IMR-90 (cell line): ENCODE data around the gene PCMTD2. TPM values are rescaled to one million over a fixed set of nuclear protein-coding genes. Genes with fewer than 3 reads are reported as not detected.

Experiments
- ATAC-seq: fragments of 200-7000 bp; cut with Tn5 transposase; 2 replicates; pipeline ENCODE4 v1.9.1; 2020; ENCODE audit warnings: low read depth, mild to moderate bottlenecking, moderate library complexity
- BruUV-seq: library from RNA; stranded (reverse); fragments of 400-500 nt; replicated peaks from 2 replicates; lab custom pipeline; 2021; lab: Mats Ljungman, UMichigan
- CTCF ChIA-PET: fragments of 300-600 bp; formaldehyde crosslinking; extraction: SDS; loops from one replicate; lab custom pipeline; 2021; ENCODE audit warnings: antibody characterized with exemption; lab: Yijun Ruan, JAX
- POLR2A ChIA-PET: fragments of 300-600 bp; sonication (Branson Sonifier 250); formaldehyde crosslinking; loops from one replicate; lab custom pipeline; 2022; ENCODE audit warnings: antibody characterized with exemption; ENCODE audit not compliant: unreplicated experiment; lab: Charles Lee
- DNase-seq: peaks from one replicate; pipeline ENCODE4 v3.0.0; 2013
- H2AFZ ChIP-seq: replicated peaks from 2 replicates; pipeline ENCODE3; 2013; ENCODE audit warnings: low read length, mild to moderate bottlenecking; ENCODE audit not compliant: poor library complexity
- H2AK5ac ChIP-seq: 2 replicates; pipeline ENCODE4 v1.6.1; 2013; ENCODE audit warnings: low read depth, low read length, inconsistent platforms
- H2AK9ac ChIP-seq: replicated peaks from 2 replicates; pipeline ENCODE3; 2013; ENCODE audit warnings: mild to moderate bottlenecking, low read depth, low read length, moderate library complexity; ENCODE audit not compliant: poor library complexity
- H2BK120ac ChIP-seq: 2 replicates; pipeline ENCODE4 v1.6.1; 2013; ENCODE audit warnings: low read depth, low read length, inconsistent platforms
- H2BK15ac ChIP-seq: 3 replicates; pipeline ENCODE4 v1.6.1; 2013; ENCODE audit warnings: low read depth, low read length, inconsistent platforms
- H2BK20ac ChIP-seq: 2 replicates; pipeline ENCODE4 v1.6.1; 2013; ENCODE audit warnings: low read depth, mild to moderate bottlenecking, inconsistent platforms, low read length, moderate library complexity
- H2BK5ac ChIP-seq: 2 replicates; pipeline ENCODE4 v1.6.1; 2013; ENCODE audit warnings: mild to moderate bottlenecking, low read depth, low read length, inconsistent platforms; ENCODE audit not compliant: poor library complexity, severe bottlenecking
- H3K14ac ChIP-seq: replicated peaks from 2 replicates; pipeline ENCODE4 v1.6.1; 2013; ENCODE audit warnings: low read depth, low read length, inconsistent platforms
- H3K18ac ChIP-seq: 2 replicates; pipeline ENCODE4 v1.6.1; 2013; ENCODE audit warnings: low read depth, low read length, control low read depth
- H3K23ac ChIP-seq: 2 replicates; pipeline ENCODE4 v1.6.1; 2013; ENCODE audit warnings: low read depth, low read length, inconsistent platforms
- H3K27ac ChIP-seq: 2 replicates; pipeline ENCODE4 v1.5.1; 2013; ENCODE audit warnings: mild to moderate bottlenecking, control low read depth, low read length; ENCODE audit not compliant: insufficient read depth
- H3K27me3 ChIP-seq: 2 replicates; pipeline ENCODE4 v1.6.1; 2013; ENCODE audit warnings: low read length; ENCODE audit not compliant: control insufficient read depth, insufficient read depth
- H3K36me3 ChIP-seq: 2 replicates; pipeline ENCODE4 v1.6.1; 2013; ENCODE audit warnings: low read length, mixed read lengths; ENCODE audit not compliant: control insufficient read depth, insufficient read depth
- H3K4ac ChIP-seq: 2 replicates; pipeline ENCODE4 v1.6.1; 2013; ENCODE audit warnings: low read depth, low read length, inconsistent platforms
- H3K4me1 ChIP-seq: 2 replicates; pipeline ENCODE4 v1.6.1; 2013; ENCODE audit warnings: low read length, mixed read lengths; ENCODE audit not compliant: control insufficient read depth, insufficient read depth
- H3K4me2 ChIP-seq: 2 replicates; pipeline ENCODE4 v1.6.1; 2013; ENCODE audit warnings: low read depth, mild to moderate bottlenecking, control low read depth, low read length, moderate library complexity
- H3K4me3 ChIP-seq: 2 replicates; pipeline ENCODE4 v1.5.1; 2013; ENCODE audit warnings: low read depth, mild to moderate bottlenecking, control low read depth, low read length, moderate library complexity; ENCODE audit not compliant: insufficient read depth
- H3K56ac ChIP-seq: 2 replicates; pipeline ENCODE4 v1.6.1; 2013; ENCODE audit warnings: low read length, inconsistent platforms; ENCODE audit not compliant: insufficient read depth; ENCODE audit errors: extremely low read depth
- H3K79me1 ChIP-seq, 2 experiments: 2 replicates each; pipeline ENCODE4 v1.6.1; 2013; ENCODE audit warnings: low read length in 2 of 2, inconsistent platforms in 1 of 2, low read depth in 1 of 2
- H3K9ac ChIP-seq: 2 replicates; pipeline ENCODE4 v1.6.1; 2013; ENCODE audit warnings: low read depth, low read length, control low read depth
- H3K9me1 ChIP-seq: 2 replicates; pipeline ENCODE4 v1.6.1; 2013; ENCODE audit warnings: low read length, inconsistent platforms; ENCODE audit not compliant: insufficient read depth
- H3K9me3 ChIP-seq: 2 replicates; pipeline ENCODE4 v1.6.1; 2013; ENCODE audit warnings: low read length; ENCODE audit not compliant: control insufficient read depth, insufficient read depth
- H4K20me1 ChIP-seq: 2 replicates; pipeline ENCODE4 v1.6.1; 2013; ENCODE audit warnings: low read length, inconsistent platforms; ENCODE audit not compliant: insufficient read depth
- H4K5ac ChIP-seq: 2 replicates; pipeline ENCODE4 v1.6.1; 2013; ENCODE audit warnings: mild to moderate bottlenecking, low read depth, low read length, control low read depth
- H4K8ac ChIP-seq, 2 experiments: 2 replicates each; pipeline ENCODE4 v1.6.1; 2013; ENCODE audit warnings: low read depth in 2 of 2, low read length in 2 of 2, control low read depth in 1 of 2, inconsistent platforms in 1 of 2
- H4K91ac ChIP-seq: 2 replicates; pipeline ENCODE4 v1.6.1; 2013; ENCODE audit warnings: low read depth, low read length, inconsistent platforms; ENCODE audit not compliant: insufficient read depth
- FOS ChIP-seq: fragments of 150-350 bp; IDR thresholded peaks from 2 replicates; pipeline ENCODE4 v1.6.1; 2016; ENCODE audit warnings: low read depth, low read length
- WGBS, 2 experiments: methylation state at CpG; one replicate each; pipeline versions ENCODE4 v1.1.5 to v1.1.7; 2013; ENCODE audit warnings: missing lambda C conversion rate in 2 of 2; ENCODE audit not compliant: insufficient read length in 1 of 2; ENCODE audit errors: extremely low coverage in 2 of 2; 5-methylcytosine and 5-hydroxymethylcytosine counted together
- dilution Hi-C: fragments of 300-500 bp; cut with HindIII; formaldehyde crosslinking; loops from one replicate; pipeline ENCODE4 v1.14.3; 2018; ENCODE audit warnings: low sequenced_read_pairs; ENCODE audit not compliant: unreplicated experiment
- in situ Hi-C: fragments of 300-500 bp; cut with MboI; formaldehyde crosslinking; loops from 3 replicates; pipeline ENCODE4 v1.14.3; 2019; ENCODE audit warnings: low sequenced_read_pairs, inconsistent platforms, mixed read lengths
- intact Hi-C: fragments of 100-400 bp; cut with micrococcal nuclease; formaldehyde crosslinking; loops from 2 replicates; pipeline ENCODE4 v1.10.0; 2022
- polyA plus RNA-seq, 3 experiments: library from polyadenylated mRNA; depleted of rRNA; stranded (reverse); fragments of >200 nt; gene quantifications; 2 replicates each; pipeline ENCODE4 v1.2.3, GENCODE V29; 2012; ENCODE audit warnings: low replicate concordance in 1 of 3
- total RNA-seq: library from RNA; depleted of rRNA; stranded (reverse); fragments of >200 nt; gene quantifications from 2 replicates; pipeline ENCODE4 v1.2.3, GENCODE V29; 2012

PCMTD2 gene
- total and polyA plus RNA-seq, 2 of the 4 experiments (the other 2 are of a cell fraction) = 23.6 to 28.3 TPM

DNA sequence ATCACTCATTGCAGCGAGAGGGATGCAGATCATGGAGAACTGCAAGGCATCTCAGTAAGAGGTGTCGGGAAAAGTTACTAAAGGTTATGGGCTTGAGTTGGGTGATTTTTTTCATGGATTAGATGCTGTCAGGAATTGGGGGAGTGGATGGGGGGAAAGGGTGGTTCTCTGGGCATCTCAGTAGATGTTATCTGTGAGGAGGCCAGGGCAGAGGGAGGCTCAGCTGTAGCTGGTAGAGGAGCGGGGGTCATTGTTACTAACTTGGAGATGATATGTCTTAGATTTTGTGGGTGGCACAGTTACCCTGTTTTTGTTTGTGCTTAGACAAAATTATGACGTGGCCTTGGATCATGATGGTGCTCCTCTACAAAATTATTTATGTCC is 2.6 kb upstream of the PCMTD2 start:
- POLR2A ChIA-PET = no interaction called here
- Histone ChIP-seq H2AK9ac (no peak overlapping the region), H4K5ac (no peak overlapping the region), H2BK120ac (no peak overlapping the region), H3K4me1 (peaks cover 10% of the 10 kb centered on the region), H3K4me3 (no peak overlapping the region), H3K9me1 (peaks cover 3% of the 10 kb centered on the region; the same call in 1 of the 2 replicates), H3K56ac (no peak overlapping the region), H3K9me3 (no peaks in the 10 kb centered on the region), H3K27me3 (peaks cover 16% of the 10 kb centered on the region), H3K27ac (no peak overlapping the region), H3K79me1 (peaks cover 21 to 22% of the 10 kb centered on the region in 2 experiments), H4K8ac (no peak overlapping the region), H3K23ac (no peak overlapping the region), H3K14ac (no peak overlapping the region), H2BK20ac (no peak overlapping the region), H2BK15ac (no peak overlapping the region), H3K4me2 (no peak overlapping the region), H3K18ac (no peak overlapping the region), H4K91ac (no peak overlapping the region), H2BK5ac (no peak overlapping the region), H3K9ac (no peak overlapping the region), H4K20me1 (no peaks in the 10 kb centered on the region), H2AFZ (no peak overlapping the region), H3K4ac (no peak overlapping the region), H3K36me3 (no peaks in the 10 kb centered on the region), H2AK5ac (no peak overlapping the region)
- 93% methylated on average over 2 of the region's 4 CpGs; no CpG with 5 or more reads in 1 of the 2 experiments for WGBS, 2 experiments
- ATAC-seq = no peak
- dilution Hi-C loops (no loop called here), in situ Hi-C loops (no loop called here), intact Hi-C loops (no loop called here)
- no peak for DNase-seq
- BruUV-seq = no TSS peak
- no peak for TF ChIP-seq FOS
- CTCF ChIA-PET = no interaction called here
